Liver (tissue), 9 donors: ENCODE measurements around the gene IL10RB. TPM values are rescaled to one million over a fixed set of nuclear protein-coding genes. Genes with fewer than 3 reads are reported as not detected.
A peak's percentile ranks its signal among the peaks of the same experiment; 100 is the strongest.

ENCODE experiments used
- DNase-seq: peaks from one replicate; pipeline ENCODE4 v3.0.0-alpha.2; 2017; ENCODE audit warnings: low spot score
- H3K27ac ChIP-seq, 2 donors: one replicate each; pipeline ENCODE4 v1.7.0; 2013; ENCODE audit warnings: inconsistent platforms in 2 of 2, low read length in 2 of 2, control low read depth in 1 of 2, low read depth in 1 of 2, mild to moderate bottlenecking in 1 of 2
- H3K27me3 ChIP-seq, 4 donors: one replicate each; pipeline versions ENCODE4 v1.6.1 to v1.7.0; 2013; ENCODE audit warnings: low read length in 3 of 4, inconsistent platforms in 1 of 4, mild to moderate bottlenecking in 1 of 4, moderate library complexity in 1 of 4; ENCODE audit not compliant: control insufficient read depth in 4 of 4, insufficient read depth in 4 of 4
- H3K36me3 ChIP-seq, 4 donors: one replicate each; pipeline versions ENCODE4 v1.6.1 to v1.7.0; 2013; ENCODE audit warnings: low read length in 3 of 4, mild to moderate bottlenecking in 3 of 4, low read depth in 1 of 4, moderate library complexity in 1 of 4; ENCODE audit not compliant: control insufficient read depth in 4 of 4, insufficient read depth in 3 of 4
- H3K4me1 ChIP-seq, 4 donors: one replicate each; pipeline versions ENCODE4 v1.6.1 to v1.7.0; 2013; ENCODE audit warnings: low read length in 3 of 4, mild to moderate bottlenecking in 3 of 4, moderate library complexity in 1 of 4; ENCODE audit not compliant: control insufficient read depth in 4 of 4, insufficient read depth in 4 of 4
- H3K4me3 ChIP-seq, 3 donors: one replicate each; pipeline versions ENCODE4 v1.6.1 to v1.7.0; 2013; ENCODE audit warnings: low read length in 3 of 3, control low read depth in 1 of 3, low read depth in 1 of 3, mild to moderate bottlenecking in 1 of 3
- H3K9ac ChIP-seq, 2 donors: one replicate each; pipeline ENCODE4 v1.7.0; 2013; ENCODE audit warnings: low read length in 2 of 2, mild to moderate bottlenecking in 2 of 2, moderate library complexity in 2 of 2, control low read depth in 1 of 2, low read depth in 1 of 2
- H3K9me3 ChIP-seq, 4 donors: one replicate each; pipeline versions ENCODE4 v1.6.1 to v1.7.0; 2013; ENCODE audit warnings: low read length in 3 of 4; ENCODE audit not compliant: control insufficient read depth in 4 of 4
- CTCF ChIP-seq: fragments of 150-350 bp; IDR thresholded peaks from 2 replicates; pipeline ENCODE4 v1.5.1; 2017; ENCODE audit warnings: improper control_type of control experiment, low read depth, low read length; ENCODE audit not compliant: missing input control
- EGR1 ChIP-seq, 2 donors: IDR thresholded peaks; 2 replicates each; pipeline ENCODE4 v1.6.1; 2016 to 2018; ENCODE audit warnings: antibody characterized with exemption in 2 of 2, low read depth in 2 of 2
- FOXA1 ChIP-seq: IDR thresholded peaks from 2 replicates; pipeline ENCODE4 v1.6.1; 2016; ENCODE audit warnings: antibody characterized with exemption
- FOXA2 ChIP-seq: IDR thresholded peaks from 2 replicates; pipeline ENCODE4 v1.6.1; 2016; ENCODE audit warnings: antibody characterized with exemption
- GABPA ChIP-seq, 2 donors: IDR thresholded peaks in 1 of 2; conservative IDR thresholded peaks in 1 of 2; 2 replicates each; pipeline ENCODE4 v1.6.1; 2016; ENCODE audit warnings: antibody characterized with exemption in 2 of 2, mild to moderate bottlenecking in 1 of 2, moderate library complexity in 1 of 2
- HNF4A ChIP-seq, 2 donors: conservative IDR thresholded peaks; 2 replicates each; pipeline ENCODE4 v1.6.1; 2016; ENCODE audit warnings: antibody characterized with exemption in 2 of 2, mild to moderate bottlenecking in 2 of 2
- HNF4G ChIP-seq: IDR thresholded peaks from 2 replicates; pipeline ENCODE4 v1.6.1; 2016; ENCODE audit warnings: antibody characterized with exemption
- JUND ChIP-seq, 2 donors: IDR thresholded peaks; 2 replicates each; pipeline ENCODE4 v1.6.1; 2016; ENCODE audit warnings: antibody characterized with exemption in 2 of 2
- MAX ChIP-seq: IDR thresholded peaks from 2 replicates; pipeline ENCODE4 v1.6.1; 2016; ENCODE audit warnings: antibody characterized with exemption
- RAD21 ChIP-seq, 2 donors: IDR thresholded peaks; 2 replicates each; pipeline ENCODE4 v1.6.1; 2016; ENCODE audit warnings: antibody characterized with exemption in 2 of 2, mild to moderate bottlenecking in 2 of 2
- REST ChIP-seq: IDR thresholded peaks from 2 replicates; pipeline ENCODE4 v1.6.1; 2016; ENCODE audit warnings: antibody characterized with exemption, mild to moderate bottlenecking
- RXRA ChIP-seq, 2 donors: IDR thresholded peaks; 2 replicates each; pipeline ENCODE4 v1.6.1; 2017 to 2018; ENCODE audit warnings: antibody characterized with exemption in 2 of 2, mild to moderate bottlenecking in 1 of 2
- SP1 ChIP-seq: IDR thresholded peaks from 2 replicates; pipeline ENCODE4 v1.6.1; 2018; ENCODE audit warnings: antibody characterized with exemption, mild to moderate bottlenecking
- TAF1 ChIP-seq: conservative IDR thresholded peaks from 2 replicates; pipeline ENCODE4 v1.6.1; 2016; ENCODE audit warnings: antibody characterized with exemption, mild to moderate bottlenecking
- YY1 ChIP-seq: IDR thresholded peaks from 2 replicates; pipeline ENCODE4 v1.6.1; 2016; ENCODE audit warnings: antibody characterized with exemption, mild to moderate bottlenecking
- ZBTB33 ChIP-seq: IDR thresholded peaks from 2 replicates; pipeline ENCODE4 v1.6.1; 2016; ENCODE audit warnings: antibody characterized with exemption
- WGBS: extraction: QIAGEN DNeasy Blood & Tissue Kit; methylation state at CpG from one replicate; pipeline ENCODE4 v1.1.7; 2013; 5-methylcytosine and 5-hydroxymethylcytosine counted together
- polyA plus RNA-seq, 2 donors: library from polyadenylated mRNA; stranded (reverse) in 1 of 2; unstranded in 1 of 2; fragments of 200-250 nt in 1 of 2; fragments of >200 nt in 1 of 2; fragmentation: Nextera tagmentation in 1 of 2; extraction: Ambion mirVana in 1 of 2; gene quantifications; one replicate each; pipeline versions ENCODE4 v1.2.1 to v1.2.3, GENCODE V29; 2013 to 2015
- total RNA-seq, 2 donors: library from RNA; depleted of rRNA; stranded (reverse); fragments of >200 nt; gene quantifications; one replicate each; pipeline ENCODE4 v1.2.3, GENCODE V29; 2014
- donor health status: healthy.
- donor health status: healthy.
- donor health status: healthy.
- donor health status: healthy.
- donor health status: healthy.

Gene IL10RB
- total and polyA plus RNA-seq, 4 donors: 16.1 to 22.1 (median 18.8) TPM

GRCh38 chr21:33300701-33301631 lies 34.8 kb downstream of the IL10RB start:
- WGBS: 60% methylated on average over 10 of the region's 10 CpGs
- Histone ChIP-seq H3K27ac (peak overlapping the region; percentile 65 to 77), H3K27me3 (no peaks in the 10 kb centered on the region), H3K36me3 (peaks cover 2 to 7% (median 3%) of the 10 kb centered on the region in 4 donors), H3K4me1 (peaks cover 17 to 32% (median 22%) of the 10 kb centered on the region in 4 donors), H3K4me3 (no peak overlapping the region), H3K9ac (no peak overlapping the region), H3K9me3 (no peaks in the 10 kb centered on the region)
- no peak for DNase-seq
- TF ChIP-seq FOXA2: no peak
- TF ChIP-seq RAD21 (IDR thresholded peaks at IDR 0.05): peak in 1 of 2 donors; percentile 17
- TF ChIP-seq YY1: no peak
- TF ChIP-seq SP1: peak; percentile 7
- TF ChIP-seq EGR1 (IDR thresholded peaks at IDR 0.05; ENCODE audit: low read depth in 2 of 2): no peak

GRCh38 chr21:33301632-33302002 lies 35.5 kb downstream of the IL10RB start:
- Histone ChIP-seq H3K4me3 (no peak overlapping the region), H3K27ac (peak overlapping the region; percentile 65 to 77), H3K27me3 (no peaks in the 10 kb centered on the region), H3K36me3 (peaks cover 0 to 3% (median 0%) of the 10 kb centered on the region in 4 donors), H3K9me3 (no peaks in the 10 kb centered on the region), H3K4me1 (peaks cover 18 to 34% (median 22%) of the 10 kb centered on the region in 4 donors), H3K9ac (no peak overlapping the region)
- no peak for DNase-seq
- TF ChIP-seq MAX (no peak), SP1 (no peak)
- 86% methylated on average over 2 of the region's 2 CpGs for WGBS

- no peak for DNase-seq
- Histone ChIP-seq H3K9me3 (no peaks in the 10 kb centered on the region), H3K4me1 (peaks cover 18 to 34% (median 22%) of the 10 kb centered on the region in 4 donors), H3K27me3 (no peaks in the 10 kb centered on the region), H3K9ac (no peak overlapping the region), H3K4me3 (no peak overlapping the region), H3K27ac (peak overlapping the region; percentile 65 to 77), H3K36me3 (peaks cover 0 to 2% (median 0%) of the 10 kb centered on the region in 4 donors)
- TF ChIP-seq REST (no peak), FOXA2 (no peak), FOXA1 (no peak), RXRA (IDR thresholded peaks at IDR 0.05) (no peak), TAF1 (no peak), HNF4G (no peak), YY1 (no peak), JUND (IDR thresholded peaks at IDR 0.05) (no peak), GABPA (IDR thresholded peaks at IDR 0.05 in 1 of 2, conservative IDR thresholded peaks at IDR 0.05 in 1 of 2) (no peak), SP1 (no peak), HNF4A (conservative IDR thresholded peaks at IDR 0.05) (no peak), CTCF (no peak), EGR1 (IDR thresholded peaks at IDR 0.05; ENCODE audit: low read depth in 2 of 2) (no peak), ZBTB33 (no peak), MAX (no peak)
- WGBS: 93% methylated on average over 7 of the region's 7 CpGs
These were observed 35.9 kb downstream of the IL10RB start for GRCh38 chr21:33302055-33302454.
